ENCODE results near the gene ACTN3.
"Not testable (repeated sequence)": the region's sequence is repeated elsewhere in the genome, so short reads cannot be mapped to it uniquely, and the experiment has no call there.

The ACTN3 gene

GRCh38 chr11:66566221-66566620, 19.5 kb downstream of the ACTN3 start:
- DNase-seq = no peak

DNA sequence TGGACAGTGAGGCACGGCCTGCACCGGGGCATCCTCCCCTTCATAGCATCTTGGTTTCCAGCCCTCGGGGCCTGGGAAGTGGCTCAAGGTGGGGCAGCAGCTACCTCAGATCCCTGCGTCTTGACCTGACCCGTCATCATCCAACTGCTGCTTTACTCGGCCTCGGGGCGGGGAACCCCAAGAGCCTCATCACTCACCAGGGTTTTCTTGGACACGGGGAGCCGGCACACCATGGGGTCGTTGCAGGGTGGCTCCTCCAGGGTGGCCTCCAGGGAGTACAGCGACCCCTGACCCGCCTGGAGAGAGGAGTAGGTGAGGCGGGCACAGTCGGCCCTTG, 21.1 kb downstream of the ACTN3 start:
- DNase-seq = no peak

DNA sequence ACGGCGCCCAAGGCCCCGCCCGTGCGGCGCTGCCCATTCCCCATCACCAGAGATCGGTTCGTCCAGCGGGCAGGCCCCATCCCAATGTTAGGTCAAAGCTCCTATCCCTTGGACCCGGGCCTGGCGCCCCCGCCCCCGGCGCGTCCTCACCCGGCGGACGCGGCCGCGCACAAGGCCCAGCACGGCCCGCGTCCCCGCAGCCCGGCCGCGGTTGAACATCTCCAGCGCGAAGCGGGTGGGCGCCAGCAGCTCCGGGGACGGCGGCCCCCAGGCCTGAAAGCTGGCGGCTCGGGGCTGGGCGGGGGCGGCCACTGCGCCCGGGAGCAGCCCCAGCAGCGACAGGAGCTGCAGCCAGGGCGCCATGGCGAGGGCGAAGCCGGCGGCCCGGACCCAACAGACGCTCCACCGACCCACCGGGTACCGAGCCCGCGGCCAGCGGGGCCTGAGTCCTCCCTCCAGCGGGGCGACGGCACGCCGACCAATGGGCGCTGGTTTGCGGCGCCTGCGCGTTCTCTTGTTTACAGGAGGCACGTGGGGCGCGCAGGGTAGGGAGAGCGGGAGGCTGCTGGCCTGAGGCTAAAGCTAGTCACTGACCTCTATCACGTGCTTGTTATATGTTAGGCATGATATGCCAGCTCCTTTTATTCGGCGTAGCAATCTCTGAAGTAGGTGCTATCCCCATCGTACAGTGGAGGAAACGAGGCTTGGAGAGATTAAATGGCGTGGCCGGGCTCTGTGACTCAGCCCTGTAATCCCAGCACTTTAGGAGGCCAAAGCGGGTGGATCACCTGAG, 21.6 kb downstream of the ACTN3 start, which contains the start of gene CTSF:
Gene CTSF (minus strand): TSS at position 483 of the 793 bp plus-strand sequence. CDS start 120 bp downstream, at position 363.
- DNase-seq = peak; percentile 94

- no peak for DNase-seq
Measured at GRCh38 chr11:66569076-66569475, 22.4 kb downstream of the ACTN3 start.

DNA sequence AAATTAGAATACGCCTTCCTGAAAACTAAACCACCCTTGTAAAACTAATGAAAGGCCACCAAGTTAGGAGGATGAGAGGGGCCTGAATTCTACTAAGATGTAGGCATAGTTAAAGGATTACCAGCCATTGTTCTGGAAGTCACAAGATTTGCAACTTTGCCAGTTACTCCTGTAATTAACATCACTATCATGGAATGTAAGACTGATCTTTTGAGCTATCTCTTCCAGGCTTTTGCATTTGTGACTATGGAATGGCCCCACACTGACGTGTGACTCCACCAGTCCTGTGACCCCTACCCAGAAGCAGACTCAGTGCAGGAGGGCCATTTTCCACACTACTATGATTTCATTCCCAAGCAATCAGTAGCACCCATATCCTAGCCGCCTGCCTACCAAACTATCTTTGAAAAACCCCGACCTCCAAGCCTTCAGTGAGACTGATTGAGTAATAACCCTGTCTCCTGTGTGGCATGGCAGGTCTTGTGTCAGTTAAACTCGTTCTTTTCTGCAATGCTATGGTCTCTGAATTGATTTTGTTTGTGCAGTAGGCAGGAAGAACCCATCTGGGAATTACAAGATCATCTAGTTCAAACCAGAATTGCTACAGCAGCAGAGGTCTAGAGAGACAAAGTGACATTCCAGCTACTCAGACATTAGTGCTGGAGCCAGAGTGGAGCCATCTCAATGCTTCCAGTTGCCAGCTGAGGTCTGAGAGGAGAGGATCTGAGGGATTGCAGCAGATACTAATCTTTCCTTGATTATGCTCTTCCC, 23.6 kb downstream of the ACTN3 start:
- DNase-seq = no peak

DNA sequence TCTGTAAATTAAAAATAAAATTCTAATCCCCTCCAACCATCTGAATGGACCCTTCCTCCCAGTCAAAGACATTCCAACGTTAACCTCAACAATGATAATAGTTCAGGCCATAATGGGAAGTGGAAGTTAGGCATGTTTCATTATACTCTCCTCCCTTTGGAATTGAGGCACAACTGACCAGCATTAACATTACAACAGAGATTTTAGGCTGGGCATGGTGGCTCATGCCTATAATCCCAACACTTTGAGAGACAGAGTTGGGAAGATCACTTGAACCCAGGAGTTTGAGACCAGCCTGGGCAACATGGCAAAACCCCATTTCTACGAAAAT, 24.1 kb downstream of the ACTN3 start:
- DNase-seq = no peak

DNA sequence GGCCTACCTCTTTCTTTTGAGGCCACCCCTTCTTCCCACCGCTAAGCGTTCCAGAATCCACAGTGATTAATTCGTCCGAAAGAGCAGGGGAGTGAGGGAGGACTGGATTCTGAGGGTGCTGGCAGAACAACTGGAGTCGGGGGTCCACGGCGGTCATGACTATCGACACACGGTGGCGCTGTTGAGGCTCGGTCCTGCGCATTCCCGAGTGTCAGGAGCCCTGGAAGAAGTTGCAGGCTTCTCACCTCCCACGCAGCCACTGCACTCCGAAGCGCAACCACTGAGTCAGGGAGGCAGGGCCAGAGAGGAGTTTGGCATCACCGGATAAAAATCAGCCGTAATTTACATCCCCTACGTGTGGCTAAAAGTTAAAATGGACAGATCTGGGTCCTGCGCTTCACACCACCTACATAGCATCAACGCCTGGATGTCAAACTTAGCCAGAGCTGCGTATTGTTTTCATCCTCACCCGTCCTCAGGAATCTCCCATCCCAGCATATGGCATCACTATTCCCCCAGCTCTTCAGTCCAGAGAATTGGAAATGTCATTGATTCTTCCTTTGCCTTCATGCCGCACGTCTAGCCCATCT, 32.4 kb downstream of the ACTN3 start:
- DNase-seq = peak; percentile 71

- DNase-seq = no peak
Measured at GRCh38 chr11:66580803-66581202, 34.1 kb downstream of the ACTN3 start.

- DNase-seq = no peak
Measured at GRCh38 chr11:66581261-66581660, 34.6 kb downstream of the ACTN3 start.

- not testable (repeated sequence) for DNase-seq
Measured at GRCh38 chr11:66582565-66583147, 36.0 kb downstream of the ACTN3 start.

GRCh38 chr11:66585447-66585846, 38.7 kb downstream of the ACTN3 start:
- DNase-seq = not testable (repeated sequence)

GRCh38 chr11:66586136-66586535, 39.4 kb downstream of the ACTN3 start:
- DNase-seq = no peak

DNA sequence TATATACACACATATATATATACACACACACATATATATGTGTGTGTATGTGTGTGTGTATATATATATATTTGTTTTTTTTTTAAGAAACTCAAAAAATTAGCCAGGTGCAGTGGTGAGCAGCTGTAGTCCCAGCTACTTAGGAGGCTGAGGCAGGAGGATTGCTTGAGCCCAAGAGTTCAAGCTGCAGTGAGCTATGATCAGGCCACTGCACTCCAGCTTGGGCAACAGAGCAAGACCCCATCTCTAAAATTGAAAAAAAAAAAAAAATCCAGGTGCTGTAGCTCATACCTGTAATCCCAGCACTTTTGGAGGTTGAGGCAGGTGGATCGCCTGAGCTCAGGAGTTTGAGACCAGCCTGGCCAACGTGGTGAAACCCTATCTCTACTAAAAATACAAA, 42.6 kb downstream of the ACTN3 start:
- not testable (repeated sequence) for DNase-seq

DNA sequence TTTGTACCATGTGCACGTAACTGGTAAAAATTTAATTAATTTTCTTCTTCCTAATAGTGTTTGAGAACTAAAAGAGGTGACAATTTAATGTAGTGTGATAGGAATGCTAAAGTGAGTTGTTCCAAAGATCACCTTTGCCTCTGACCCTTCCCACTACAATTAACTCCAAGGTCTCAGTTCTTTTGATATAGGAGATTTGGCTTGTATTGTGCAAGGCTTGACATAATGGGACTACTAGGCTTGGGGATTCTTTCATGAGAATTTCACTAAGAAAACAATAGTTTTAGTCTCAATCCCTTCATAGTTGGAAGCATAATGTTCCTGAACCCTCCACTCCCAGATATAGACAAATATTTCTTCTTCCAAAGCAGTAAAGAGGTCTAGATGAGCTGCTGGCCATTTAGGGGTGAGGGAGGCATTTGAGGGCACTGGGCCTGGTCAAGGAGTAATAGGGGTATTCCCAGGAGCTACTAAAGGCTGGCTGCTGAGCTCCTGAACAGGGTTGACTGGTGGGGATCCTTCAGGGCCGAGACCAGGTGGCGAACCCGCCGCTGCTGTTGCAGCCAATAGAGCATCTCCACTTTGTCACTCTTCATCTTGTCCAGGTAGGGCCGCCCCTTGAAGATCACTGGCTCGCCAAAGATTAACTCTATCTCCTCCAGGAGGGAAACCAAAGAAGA, 43.4 kb downstream of the ACTN3 start:
- DNase-seq = no peak

DNA sequence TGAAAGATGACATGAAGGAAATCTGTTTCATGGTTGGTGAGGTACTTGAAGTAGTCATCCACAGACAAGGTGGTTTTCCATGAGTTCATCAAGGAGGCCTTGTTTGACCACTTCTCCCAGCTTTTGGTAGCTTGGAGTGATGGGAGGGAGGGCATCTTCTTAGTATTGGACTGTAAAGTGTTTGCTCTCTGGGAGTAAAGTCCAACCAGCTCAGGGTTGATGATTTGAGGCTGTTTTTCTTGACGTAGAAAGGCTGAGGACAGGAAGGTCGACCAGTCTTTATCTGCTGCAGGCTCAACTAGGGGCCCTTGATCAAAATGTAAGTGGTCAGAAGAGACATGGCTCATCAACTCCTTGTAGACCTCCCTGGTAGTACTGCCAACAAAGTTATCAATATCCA, 44.5 kb downstream of the ACTN3 start:
- no peak for DNase-seq

DNA sequence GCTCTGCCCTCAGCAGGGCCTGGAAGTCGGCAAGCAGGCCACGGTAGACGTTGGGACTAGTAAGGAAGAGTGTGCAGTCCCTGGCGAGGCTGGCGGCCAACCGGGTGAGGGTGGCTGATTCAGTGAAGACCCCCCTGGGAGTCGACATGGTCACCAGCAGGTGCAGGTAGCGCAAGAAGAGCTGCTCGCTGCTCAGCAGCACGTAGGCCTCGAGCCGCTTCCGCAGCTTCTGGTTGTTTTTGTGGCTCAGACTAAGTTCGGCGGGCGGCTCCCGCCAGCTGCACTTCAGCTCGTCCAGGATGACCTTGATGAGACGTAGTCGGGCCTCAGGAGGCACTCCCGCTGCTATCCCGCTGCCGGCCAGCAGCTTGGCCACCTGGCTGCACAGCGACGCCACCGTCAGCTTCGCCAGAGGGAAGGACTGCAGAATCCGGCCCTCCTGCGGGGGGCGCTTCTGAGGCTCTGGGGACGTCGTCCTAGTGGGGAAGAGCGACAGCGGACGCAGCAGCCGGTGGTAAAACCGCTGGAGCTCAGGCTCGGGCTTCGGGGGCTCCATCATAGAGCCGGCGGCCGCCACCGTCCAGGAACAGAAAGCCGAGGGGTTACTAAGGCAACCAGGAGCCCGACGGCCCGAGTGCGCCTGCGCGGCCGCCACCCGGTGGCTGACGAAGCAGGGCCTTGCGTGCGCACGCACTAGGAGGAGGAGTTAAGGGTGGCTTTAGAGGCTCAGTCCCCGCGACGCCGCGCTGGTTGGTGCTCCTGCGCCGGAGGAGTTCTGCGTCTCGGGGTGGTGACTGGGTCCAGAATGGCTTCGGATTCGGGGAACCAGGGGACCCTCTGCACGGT, 46.0 kb downstream of the ACTN3 start, which contains the start of the genes CCDC87 and CCS:
Gene CCDC87 (minus strand): TSS at position 607 of the 846 bp plus-strand sequence. CDS start 48 bp downstream, at position 559.
Gene CCS (plus strand): TSS at position 729 of the 846 bp plus-strand sequence. CDS start 77 bp downstream, at position 806.
- peak; percentile 98 for DNase-seq

- no peak for DNase-seq
Measured at GRCh38 chr11:66593303-66593635, 46.6 kb downstream of the ACTN3 start.

DNA sequence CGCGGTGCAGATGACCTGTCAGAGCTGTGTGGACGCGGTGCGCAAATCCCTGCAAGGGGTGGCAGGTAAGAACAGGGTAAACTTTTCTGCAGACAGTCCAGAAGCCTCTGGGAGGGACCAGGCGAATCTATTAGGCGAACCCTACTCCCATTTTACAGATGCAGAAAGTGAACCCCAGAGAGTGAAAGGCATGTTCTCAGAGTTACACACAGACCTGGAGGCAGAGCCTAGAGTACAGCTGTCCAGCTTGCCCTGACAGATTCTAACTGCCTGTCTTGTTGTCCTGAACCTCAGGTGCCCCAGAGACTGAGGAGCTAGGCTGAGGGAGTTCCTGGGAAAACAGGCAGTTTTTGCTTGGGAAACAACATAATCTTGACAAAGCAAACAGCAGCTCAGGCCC, 46.9 kb downstream of the ACTN3 start:
- DNase-seq = no peak

DNA sequence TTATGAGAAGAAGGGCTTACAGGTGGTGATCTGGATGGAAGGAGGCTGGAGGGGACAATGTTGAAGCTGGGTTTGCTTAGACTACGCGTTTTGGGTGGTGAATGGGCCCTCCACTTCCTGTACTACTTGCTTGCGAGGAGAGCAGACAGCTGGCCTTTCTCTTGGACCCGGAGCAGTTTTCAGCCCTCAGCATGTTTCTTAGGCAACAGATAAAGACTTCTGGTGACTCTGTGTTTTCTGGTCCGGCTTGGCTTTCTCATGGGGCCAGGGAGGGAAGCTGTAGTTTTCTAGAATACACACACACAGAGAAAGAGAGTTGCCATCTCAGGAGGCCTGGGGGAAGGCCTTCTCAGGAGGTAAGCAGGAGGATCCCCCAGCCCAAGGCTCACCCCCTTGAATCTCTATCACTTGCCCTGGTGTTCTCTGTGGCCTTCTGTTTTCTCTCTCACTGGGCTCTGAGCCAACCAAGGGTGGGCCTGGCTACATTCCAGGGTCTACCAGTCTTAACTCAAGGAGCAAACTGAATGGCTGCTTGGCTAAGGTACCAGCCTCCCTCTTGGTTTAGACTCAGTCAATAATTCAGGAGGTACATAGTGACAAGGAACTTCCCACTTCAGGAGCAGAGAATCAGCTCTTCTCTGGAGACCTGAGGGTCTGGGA, 48.7 kb downstream of the ACTN3 start:
- DNase-seq = peak; percentile 47

DNA sequence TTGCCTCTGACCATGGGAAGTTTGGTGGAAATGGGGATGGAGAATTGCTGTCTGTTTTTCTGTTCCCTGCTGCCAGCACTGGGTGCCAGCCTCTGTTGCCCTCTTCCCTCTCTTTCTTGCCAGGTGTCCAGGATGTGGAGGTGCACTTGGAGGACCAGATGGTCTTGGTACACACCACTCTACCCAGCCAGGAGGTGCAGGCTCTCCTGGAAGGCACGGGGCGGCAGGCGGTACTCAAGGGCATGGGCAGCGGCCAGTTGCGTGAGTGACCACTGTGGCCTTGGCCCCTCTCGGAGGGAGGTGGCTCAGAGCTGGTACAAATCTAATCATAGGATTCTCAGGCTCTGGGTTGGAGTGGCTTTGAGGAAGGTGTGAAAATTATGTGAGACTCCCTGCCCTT, 52.3 kb downstream of the ACTN3 start:
- DNase-seq = no peak

- no peak for DNase-seq
Measured at GRCh38 chr11:66600219-66600618, 53.5 kb downstream of the ACTN3 start.

Measured in NCI-H69 (cell line).